ENCODE data around the gene RDM1.

GRCh38 chr17:35903451-35903850 is 27.1 kb downstream of the RDM1 start:
- TF ChIP-seq EP300 (IDR thresholded peaks at IDR 0.05), result no peak
- TF ChIP-seq, protein P1, sequence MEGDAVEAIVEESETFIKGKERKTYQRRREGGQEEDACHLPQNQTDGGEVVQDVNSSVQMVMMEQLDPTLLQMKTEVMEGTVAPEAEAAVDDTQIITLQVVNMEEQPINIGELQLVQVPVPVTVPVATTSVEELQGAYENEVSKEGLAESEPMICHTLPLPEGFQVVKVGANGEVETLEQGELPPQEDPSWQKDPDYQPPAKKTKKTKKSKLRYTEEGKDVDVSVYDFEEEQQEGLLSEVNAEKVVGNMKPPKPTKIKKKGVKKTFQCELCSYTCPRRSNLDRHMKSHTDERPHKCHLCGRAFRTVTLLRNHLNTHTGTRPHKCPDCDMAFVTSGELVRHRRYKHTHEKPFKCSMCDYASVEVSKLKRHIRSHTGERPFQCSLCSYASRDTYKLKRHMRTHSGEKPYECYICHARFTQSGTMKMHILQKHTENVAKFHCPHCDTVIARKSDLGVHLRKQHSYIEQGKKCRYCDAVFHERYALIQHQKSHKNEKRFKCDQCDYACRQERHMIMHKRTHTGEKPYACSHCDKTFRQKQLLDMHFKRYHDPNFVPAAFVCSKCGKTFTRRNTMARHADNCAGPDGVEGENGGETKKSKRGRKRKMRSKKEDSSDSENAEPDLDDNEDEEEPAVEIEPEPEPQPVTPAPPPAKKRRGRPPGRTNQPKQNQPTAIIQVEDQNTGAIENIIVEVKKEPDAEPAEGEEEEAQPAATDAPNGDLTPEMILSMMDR (IDR thresholded peaks at IDR 0.05), result no peak
